Endothelial cell (in vitro differentiated cells): Measurements from ENCODE around the gene CACNB2. TPM values are rescaled to one million over a fixed set of nuclear protein-coding genes. Genes with fewer than 3 reads are reported as not detected.
"Not testable (repeated sequence)": the region's sequence is repeated elsewhere in the genome, so short reads cannot be mapped to it uniquely, and the experiment has no call there.

Experiments
- DNase-seq: peaks from one replicate; pipeline ENCODE4 v3.0.0; 2021; ENCODE audit warnings: low spot score
- H3K27ac Mint-ChIP-seq: one replicate; pipeline ENCODE4 v1.8.0; 2021; ENCODE audit warnings: mixed read lengths, inconsistent platforms; ENCODE audit not compliant: unreplicated experiment
- H3K27me3 Mint-ChIP-seq: one replicate; pipeline ENCODE4 v1.8.0; 2021; ENCODE audit warnings: mild to moderate bottlenecking, moderate library complexity, mixed read lengths, inconsistent platforms; ENCODE audit not compliant: unreplicated experiment
- H3K36me3 Mint-ChIP-seq: one replicate; pipeline ENCODE4 v1.8.0; 2021; ENCODE audit warnings: mild to moderate bottlenecking, low read depth, mixed read lengths, inconsistent platforms; ENCODE audit not compliant: unreplicated experiment
- H3K4me1 Mint-ChIP-seq: one replicate; pipeline ENCODE4 v1.8.0; 2021; ENCODE audit warnings: mild to moderate bottlenecking, mixed read lengths, inconsistent platforms; ENCODE audit not compliant: unreplicated experiment
- H3K4me3 Mint-ChIP-seq: one replicate; pipeline ENCODE4 v1.8.0; 2021; ENCODE audit warnings: mild to moderate bottlenecking, mixed read lengths, inconsistent platforms; ENCODE audit not compliant: unreplicated experiment
- H3K9me3 Mint-ChIP-seq: one replicate; pipeline ENCODE4 v1.8.0; 2021; ENCODE audit warnings: mixed read lengths, inconsistent platforms; ENCODE audit not compliant: unreplicated experiment
- CTCF ChIP-seq: fragments of 200-600 bp; sonication (generic); IDR thresholded peaks from one replicate; pipeline ENCODE4 v1.5.0; 2021; ENCODE audit warnings: antibody characterized with exemption; ENCODE audit not compliant: unreplicated experiment
- total RNA-seq: library from RNA; stranded (reverse); fragmentation: NEBNext Ultra II Directional; extraction: Animal tissue kit (Norgen Biotek cat#: 25700); gene quantifications from one replicate; pipeline ENCODE4 v1.2.1, GENCODE V29; 2021; ENCODE audit not compliant: unreplicated experiment

The CACNB2 gene
- total RNA-seq, 1 donor from 2014 or later = 1.5 TPM

- H3K27me3 Mint-ChIP-seq = peaks cover 8% of the 10 kb centered on the region
- H3K4me1 Mint-ChIP-seq = peaks cover 8% of the 10 kb centered on the region
- DNase-seq = no peak
- H3K9me3 Mint-ChIP-seq = no peaks in the 10 kb centered on the region
- H3K27ac Mint-ChIP-seq = no peak overlapping the region
- H3K36me3 Mint-ChIP-seq = no peaks in the 10 kb centered on the region
- TF ChIP-seq CTCF = no peak
- H3K4me3 Mint-ChIP-seq = no peak overlapping the region
These were observed 38.7 kb downstream of the CACNB2 start for GRCh38 chr10:18178854-18179483.

GRCh38 chr10:18179891-18180290, 39.7 kb downstream of the CACNB2 start:
- peaks cover 8% of the 10 kb centered on the region for H3K27me3 Mint-ChIP-seq
- H3K4me3 Mint-ChIP-seq = no peak overlapping the region
- DNase-seq = peak; percentile 16
- peaks cover 8% of the 10 kb centered on the region for H3K4me1 Mint-ChIP-seq
- TF ChIP-seq CTCF = no peak
- no peaks in the 10 kb centered on the region for H3K36me3 Mint-ChIP-seq
- H3K9me3 Mint-ChIP-seq = no peaks in the 10 kb centered on the region
- H3K27ac Mint-ChIP-seq = peak overlapping the region; percentile 49

GRCh38 chr10:18181382-18181781, 41.2 kb downstream of the CACNB2 start:
- not testable (repeated sequence) for H3K27ac Mint-ChIP-seq, H3K27me3 Mint-ChIP-seq, H3K4me3 Mint-ChIP-seq, H3K36me3 Mint-ChIP-seq, H3K4me1 Mint-ChIP-seq, DNase-seq, H3K9me3 Mint-ChIP-seq

GRCh38 chr10:18185621-18186020, 45.4 kb downstream of the CACNB2 start:
- DNase-seq = no peak
- H3K27ac Mint-ChIP-seq = peak overlapping the region; percentile 43
- peaks cover 8% of the 10 kb centered on the region for H3K4me1 Mint-ChIP-seq
- no peak overlapping the region for H3K4me3 Mint-ChIP-seq
- TF ChIP-seq CTCF = no peak
- H3K9me3 Mint-ChIP-seq = no peaks in the 10 kb centered on the region
- peaks cover 4% of the 10 kb centered on the region for H3K36me3 Mint-ChIP-seq
- H3K27me3 Mint-ChIP-seq = peaks cover 1% of the 10 kb centered on the region

GRCh38 chr10:18190840-18191239, 50.6 kb downstream of the CACNB2 start:
- Mint-ChIP-seq H3K36me3 (peaks cover 4% of the 10 kb centered on the region), H3K4me1 (peaks cover 8% of the 10 kb centered on the region), H3K27me3 (peaks cover 1% of the 10 kb centered on the region), H3K27ac (no peak overlapping the region), H3K9me3 (no peaks in the 10 kb centered on the region), H3K4me3 (no peak overlapping the region)
- DNase-seq = no peak
- TF ChIP-seq CTCF = no peak
